Liver (tissue), 9 donors: ENCODE results near the gene ALKBH4. TPM values are rescaled to one million over a fixed set of nuclear protein-coding genes. Genes with fewer than 3 reads are reported as not detected.

ENCODE experiments used
- DNase-seq: peaks from one replicate; pipeline ENCODE4 v3.0.0-alpha.2; 2017; ENCODE audit warnings: low spot score
- H3K27ac ChIP-seq, 2 donors: one replicate each; pipeline ENCODE4 v1.7.0; 2013; ENCODE audit warnings: inconsistent platforms in 2 of 2, low read length in 2 of 2, control low read depth in 1 of 2, low read depth in 1 of 2, mild to moderate bottlenecking in 1 of 2
- H3K27me3 ChIP-seq, 4 donors: one replicate each; pipeline versions ENCODE4 v1.6.1 to v1.7.0; 2013; ENCODE audit warnings: low read length in 3 of 4, inconsistent platforms in 1 of 4, mild to moderate bottlenecking in 1 of 4, moderate library complexity in 1 of 4; ENCODE audit not compliant: control insufficient read depth in 4 of 4, insufficient read depth in 4 of 4
- H3K36me3 ChIP-seq, 4 donors: one replicate each; pipeline versions ENCODE4 v1.6.1 to v1.7.0; 2013; ENCODE audit warnings: low read length in 3 of 4, mild to moderate bottlenecking in 3 of 4, low read depth in 1 of 4, moderate library complexity in 1 of 4; ENCODE audit not compliant: control insufficient read depth in 4 of 4, insufficient read depth in 3 of 4
- H3K4me1 ChIP-seq, 4 donors: one replicate each; pipeline versions ENCODE4 v1.6.1 to v1.7.0; 2013; ENCODE audit warnings: low read length in 3 of 4, mild to moderate bottlenecking in 3 of 4, moderate library complexity in 1 of 4; ENCODE audit not compliant: control insufficient read depth in 4 of 4, insufficient read depth in 4 of 4
- H3K4me3 ChIP-seq, 3 donors: one replicate each; pipeline versions ENCODE4 v1.6.1 to v1.7.0; 2013; ENCODE audit warnings: low read length in 3 of 3, control low read depth in 1 of 3, low read depth in 1 of 3, mild to moderate bottlenecking in 1 of 3
- H3K9ac ChIP-seq, 2 donors: one replicate each; pipeline ENCODE4 v1.7.0; 2013; ENCODE audit warnings: low read length in 2 of 2, mild to moderate bottlenecking in 2 of 2, moderate library complexity in 2 of 2, control low read depth in 1 of 2, low read depth in 1 of 2
- H3K9me3 ChIP-seq, 4 donors: one replicate each; pipeline versions ENCODE4 v1.6.1 to v1.7.0; 2013; ENCODE audit warnings: low read length in 3 of 4; ENCODE audit not compliant: control insufficient read depth in 4 of 4
- EGR1 ChIP-seq, 2 donors: IDR thresholded peaks; 2 replicates each; pipeline ENCODE4 v1.6.1; 2016 to 2018; ENCODE audit warnings: antibody characterized with exemption in 2 of 2, low read depth in 2 of 2
- FOXA1 ChIP-seq: IDR thresholded peaks from 2 replicates; pipeline ENCODE4 v1.6.1; 2016; ENCODE audit warnings: antibody characterized with exemption
- FOXA2 ChIP-seq: IDR thresholded peaks from 2 replicates; pipeline ENCODE4 v1.6.1; 2016; ENCODE audit warnings: antibody characterized with exemption
- HNF4A ChIP-seq, 2 donors: conservative IDR thresholded peaks; 2 replicates each; pipeline ENCODE4 v1.6.1; 2016; ENCODE audit warnings: antibody characterized with exemption in 2 of 2, mild to moderate bottlenecking in 2 of 2
- HNF4G ChIP-seq: IDR thresholded peaks from 2 replicates; pipeline ENCODE4 v1.6.1; 2016; ENCODE audit warnings: antibody characterized with exemption
- JUND ChIP-seq, 2 donors: IDR thresholded peaks; 2 replicates each; pipeline ENCODE4 v1.6.1; 2016; ENCODE audit warnings: antibody characterized with exemption in 2 of 2
- MAX ChIP-seq: IDR thresholded peaks from 2 replicates; pipeline ENCODE4 v1.6.1; 2016; ENCODE audit warnings: antibody characterized with exemption
- RAD21 ChIP-seq, 2 donors: IDR thresholded peaks; 2 replicates each; pipeline ENCODE4 v1.6.1; 2016; ENCODE audit warnings: antibody characterized with exemption in 2 of 2, mild to moderate bottlenecking in 2 of 2
- RXRA ChIP-seq, 2 donors: IDR thresholded peaks; 2 replicates each; pipeline ENCODE4 v1.6.1; 2017 to 2018; ENCODE audit warnings: antibody characterized with exemption in 2 of 2, mild to moderate bottlenecking in 1 of 2
- SP1 ChIP-seq: IDR thresholded peaks from 2 replicates; pipeline ENCODE4 v1.6.1; 2018; ENCODE audit warnings: antibody characterized with exemption, mild to moderate bottlenecking
- YY1 ChIP-seq: IDR thresholded peaks from 2 replicates; pipeline ENCODE4 v1.6.1; 2016; ENCODE audit warnings: antibody characterized with exemption, mild to moderate bottlenecking
- WGBS: extraction: QIAGEN DNeasy Blood & Tissue Kit; methylation state at CpG from one replicate; pipeline ENCODE4 v1.1.7; 2013; 5-methylcytosine and 5-hydroxymethylcytosine counted together
- polyA plus RNA-seq, 2 donors: library from polyadenylated mRNA; stranded (reverse) in 1 of 2; unstranded in 1 of 2; fragments of 200-250 nt in 1 of 2; fragments of >200 nt in 1 of 2; fragmentation: Nextera tagmentation in 1 of 2; extraction: Ambion mirVana in 1 of 2; gene quantifications; one replicate each; pipeline versions ENCODE4 v1.2.1 to v1.2.3, GENCODE V29; 2013 to 2015
- total RNA-seq, 2 donors: library from RNA; depleted of rRNA; stranded (reverse); fragments of >200 nt; gene quantifications; one replicate each; pipeline ENCODE4 v1.2.3, GENCODE V29; 2014
- TF ChIP-seq, protein P1 (sequence below): fragments of 150-350 bp; IDR thresholded peaks from 2 replicates; pipeline ENCODE4 v1.5.1; 2017; ENCODE audit warnings: improper control_type of control experiment, low read depth, low read length; ENCODE audit not compliant: missing input control
- TF ChIP-seq, protein P2 (sequence below): IDR thresholded peaks from 2 replicates; pipeline ENCODE4 v1.6.1; 2016; ENCODE audit warnings: antibody characterized with exemption
- donor health status: healthy.
- donor health status: healthy.
- donor health status: healthy.
- donor health status: healthy.
- donor health status: healthy.

Gene ALKBH4
- total and polyA plus RNA-seq, 4 donors = 5.7 to 8.7 (median 6.9) TPM

- peaks cover 0 to 15% (median 13%) of the 10 kb centered on the region in 4 donors for H3K4me1 ChIP-seq
- H3K9ac ChIP-seq = no peak overlapping the region
- peaks cover 0 to 4% (median 0%) of the 10 kb centered on the region in 4 donors for H3K36me3 ChIP-seq
- 61% methylated on average over 17 of the region's 17 CpGs for WGBS
- no peaks in the 10 kb centered on the region for H3K9me3 ChIP-seq
- H3K27ac ChIP-seq = peak overlapping the region; percentile 27 to 63
- no peak for DNase-seq
- H3K4me3 ChIP-seq = no peak overlapping the region
- TF ChIP-seq RAD21 (IDR thresholded peaks at IDR 0.05) (no peak), SP1 (peak; percentile 6)
- H3K27me3 ChIP-seq = no peaks in the 10 kb centered on the region
Measured at GRCh38 chr7:102431617-102432298, 32.9 kb downstream of the ALKBH4 start.

DNA sequence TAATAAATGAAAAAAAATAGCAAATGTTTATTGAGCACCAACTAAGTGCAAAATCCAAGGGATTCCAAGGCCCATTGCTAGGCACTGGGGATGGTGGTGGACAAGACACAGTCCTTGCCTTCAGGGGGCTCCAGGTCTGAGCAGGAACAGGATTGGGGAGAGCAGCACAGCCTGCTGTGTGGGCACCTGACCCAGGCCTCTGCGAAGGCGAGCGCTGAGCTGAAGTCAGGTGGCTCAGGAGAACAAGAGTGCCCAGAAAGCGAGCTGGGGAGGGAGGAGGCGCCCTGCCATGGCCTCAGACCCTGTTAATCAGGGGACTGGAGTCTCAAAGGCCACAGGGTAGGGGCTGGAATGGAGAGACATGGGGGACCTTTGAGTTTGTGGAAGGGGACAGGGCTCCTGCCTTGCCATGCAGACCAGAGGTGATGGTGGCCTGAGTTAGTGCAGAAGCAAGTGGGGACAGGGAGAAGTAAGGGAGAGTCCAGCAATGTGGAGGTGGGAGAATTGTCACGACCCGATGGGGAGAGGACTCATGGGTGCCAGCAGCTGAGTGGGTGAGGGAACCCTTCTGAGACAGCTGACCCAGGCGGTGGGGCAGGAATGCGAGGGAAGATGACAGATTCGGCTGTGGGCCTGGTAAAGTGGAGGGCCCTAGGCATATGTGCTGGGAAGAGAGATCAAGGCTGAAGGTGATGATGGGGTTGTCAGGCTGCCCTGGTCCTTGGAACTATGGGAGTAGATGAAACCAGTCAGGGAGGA is 35.3 kb downstream of the ALKBH4 start:
- Histone ChIP-seq H3K27ac (no peak overlapping the region), H3K4me1 (peaks cover 0 to 14% (median 11%) of the 10 kb centered on the region in 4 donors), H3K4me3 (no peak overlapping the region), H3K36me3 (peaks cover 2 to 24% (median 5%) of the 10 kb centered on the region in 4 donors), H3K9ac (no peak overlapping the region), H3K27me3 (no peaks in the 10 kb centered on the region), H3K9me3 (no peaks in the 10 kb centered on the region)
- 96% methylated on average over 10 of the region's 10 CpGs for WGBS
- DNase-seq = no peak
- TF ChIP-seq FOXA1 = no peak
- TF ChIP-seq, protein P1, sequence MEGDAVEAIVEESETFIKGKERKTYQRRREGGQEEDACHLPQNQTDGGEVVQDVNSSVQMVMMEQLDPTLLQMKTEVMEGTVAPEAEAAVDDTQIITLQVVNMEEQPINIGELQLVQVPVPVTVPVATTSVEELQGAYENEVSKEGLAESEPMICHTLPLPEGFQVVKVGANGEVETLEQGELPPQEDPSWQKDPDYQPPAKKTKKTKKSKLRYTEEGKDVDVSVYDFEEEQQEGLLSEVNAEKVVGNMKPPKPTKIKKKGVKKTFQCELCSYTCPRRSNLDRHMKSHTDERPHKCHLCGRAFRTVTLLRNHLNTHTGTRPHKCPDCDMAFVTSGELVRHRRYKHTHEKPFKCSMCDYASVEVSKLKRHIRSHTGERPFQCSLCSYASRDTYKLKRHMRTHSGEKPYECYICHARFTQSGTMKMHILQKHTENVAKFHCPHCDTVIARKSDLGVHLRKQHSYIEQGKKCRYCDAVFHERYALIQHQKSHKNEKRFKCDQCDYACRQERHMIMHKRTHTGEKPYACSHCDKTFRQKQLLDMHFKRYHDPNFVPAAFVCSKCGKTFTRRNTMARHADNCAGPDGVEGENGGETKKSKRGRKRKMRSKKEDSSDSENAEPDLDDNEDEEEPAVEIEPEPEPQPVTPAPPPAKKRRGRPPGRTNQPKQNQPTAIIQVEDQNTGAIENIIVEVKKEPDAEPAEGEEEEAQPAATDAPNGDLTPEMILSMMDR = no peak
- no peak for TF ChIP-seq MAX
- no peak for TF ChIP-seq RAD21 (IDR thresholded peaks at IDR 0.05)
- no peak for TF ChIP-seq SP1
- TF ChIP-seq HNF4G = no peak

- H3K27ac ChIP-seq = peak overlapping the region; percentile 70 to 77
- H3K36me3 ChIP-seq = peaks cover 2 to 27% (median 5%) of the 10 kb centered on the region in 4 donors
- no peaks in the 10 kb centered on the region for H3K27me3 ChIP-seq
- no peaks in the 10 kb centered on the region for H3K9me3 ChIP-seq
- peaks cover 0 to 2% (median 0%) of the 10 kb centered on the region in 4 donors for H3K4me1 ChIP-seq
- no peak for DNase-seq
- H3K9ac ChIP-seq = peak overlapping the region in 1 of 2 donors; percentile 74
- no peak overlapping the region for H3K4me3 ChIP-seq
- WGBS = 88% methylated on average over 5 of the region's 5 CpGs
- TF ChIP-seq MAX (no peak), EGR1 (IDR thresholded peaks at IDR 0.05; ENCODE audit: low read depth in 2 of 2) (no peak), JUND (IDR thresholded peaks at IDR 0.05) (no peak), RXRA (IDR thresholded peaks at IDR 0.05) (no peak), YY1 (no peak), FOXA2 (no peak), HNF4G (no peak), HNF4A (conservative IDR thresholded peaks at IDR 0.05) (no peak), RAD21 (IDR thresholded peaks at IDR 0.05) (no peak)
- TF ChIP-seq, protein P2, sequence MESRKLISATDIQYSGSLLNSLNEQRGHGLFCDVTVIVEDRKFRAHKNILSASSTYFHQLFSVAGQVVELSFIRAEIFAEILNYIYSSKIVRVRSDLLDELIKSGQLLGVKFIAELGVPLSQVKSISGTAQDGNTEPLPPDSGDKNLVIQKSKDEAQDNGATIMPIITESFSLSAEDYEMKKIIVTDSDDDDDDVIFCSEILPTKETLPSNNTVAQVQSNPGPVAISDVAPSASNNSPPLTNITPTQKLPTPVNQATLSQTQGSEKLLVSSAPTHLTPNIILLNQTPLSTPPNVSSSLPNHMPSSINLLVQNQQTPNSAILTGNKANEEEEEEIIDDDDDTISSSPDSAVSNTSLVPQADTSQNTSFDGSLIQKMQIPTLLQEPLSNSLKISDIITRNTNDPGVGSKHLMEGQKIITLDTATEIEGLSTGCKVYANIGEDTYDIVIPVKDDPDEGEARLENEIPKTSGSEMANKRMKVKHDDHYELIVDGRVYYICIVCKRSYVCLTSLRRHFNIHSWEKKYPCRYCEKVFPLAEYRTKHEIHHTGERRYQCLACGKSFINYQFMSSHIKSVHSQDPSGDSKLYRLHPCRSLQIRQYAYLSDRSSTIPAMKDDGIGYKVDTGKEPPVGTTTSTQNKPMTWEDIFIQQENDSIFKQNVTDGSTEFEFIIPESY = no peak
Measured at GRCh38 chr7:102427019-102427405, 37.7 kb downstream of the ALKBH4 start.
